Ramos (cell line): ENCODE data around the gene C11orf54.
"Not testable (repeated sequence)": the region's sequence is repeated elsewhere in the genome, so short reads cannot be mapped to it uniquely, and the experiment has no call there.

ENCODE experiments used
- in situ Hi-C: fragments of 300-500 bp; cut with MboI; formaldehyde crosslinking; loops from one replicate; pipeline ENCODE4 v1.14.3; 2022; ENCODE audit warnings: low sequenced_read_pairs; ENCODE audit not compliant: unreplicated experiment

The C11orf54 gene

GRCh38 chr11:93761910-93762309 is 20.4 kb downstream of the C11orf54 start:
- in situ Hi-C loops = no loop called here

- in situ Hi-C loops = no loop called here
Observed at GRCh38 chr11:93765551-93765950, 24.1 kb downstream of the C11orf54 start.

GRCh38 chr11:93766504-93766903 is 25.0 kb downstream of the C11orf54 start:
- in situ Hi-C loops = no loop called here

- in situ Hi-C loops = no loop called here
Observed at GRCh38 chr11:93767018-93767417, 25.5 kb downstream of the C11orf54 start.

- in situ Hi-C loops = no loop called here
Observed at GRCh38 chr11:93770160-93770559, 28.7 kb downstream of the C11orf54 start.

DNA sequence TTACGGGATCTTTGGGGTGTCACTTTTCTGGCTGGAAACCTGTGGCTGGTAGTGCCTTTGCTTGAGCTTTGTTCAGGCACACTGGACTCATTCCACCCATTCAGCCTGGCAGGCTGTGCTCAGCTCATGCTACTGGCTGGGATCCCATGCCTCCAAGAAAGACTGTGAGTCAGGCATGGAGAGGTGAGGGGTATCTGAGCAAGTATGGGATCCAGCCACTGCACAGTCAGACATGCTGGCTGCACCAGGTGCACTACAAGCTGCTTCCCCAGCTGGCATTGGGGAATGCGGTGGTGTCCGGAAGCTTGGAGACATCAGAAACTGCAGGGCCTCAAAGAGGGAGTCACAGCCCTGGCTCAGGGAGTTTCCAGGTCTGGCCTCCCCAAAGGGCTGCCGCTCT is 30.7 kb downstream of the C11orf54 start:
- in situ Hi-C loops = no loop called here

GRCh38 chr11:93773045-93773477 is 31.6 kb downstream of the C11orf54 start:
- in situ Hi-C loops = no loop called here

DNA sequence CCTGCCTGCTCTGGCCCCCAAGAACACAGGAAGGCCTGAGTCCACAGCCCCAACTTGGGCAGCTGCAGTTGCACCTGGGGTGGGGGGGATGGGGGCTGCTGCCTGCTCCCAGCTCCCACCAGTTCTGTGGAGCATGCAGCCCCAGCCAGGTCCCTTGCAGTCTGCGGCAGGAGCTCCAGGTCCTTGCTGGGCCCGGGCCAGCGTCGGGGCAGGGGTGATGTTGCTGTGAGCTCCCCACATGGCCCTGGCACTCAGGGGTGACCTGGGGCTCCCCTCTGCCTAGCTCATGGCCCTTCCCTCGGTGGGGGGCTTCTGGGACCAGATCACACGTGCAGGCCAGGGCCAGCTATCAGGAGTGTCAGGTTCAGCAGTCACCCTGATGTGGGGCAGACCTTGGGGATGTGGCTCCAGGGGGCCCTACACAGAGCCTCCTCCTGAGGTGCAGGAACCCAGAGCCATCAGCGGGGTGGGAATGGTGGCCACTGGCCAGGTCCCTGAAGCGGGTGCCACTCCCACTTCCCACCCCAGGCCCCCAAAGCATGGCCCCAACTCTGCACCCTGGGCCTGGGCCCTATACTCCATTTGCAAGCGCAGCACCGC is 32.2 kb downstream of the C11orf54 start:
- in situ Hi-C loops = no loop called here

- in situ Hi-C loops = not testable (repeated sequence)
Observed at GRCh38 chr11:93774560-93774959, 33.1 kb downstream of the C11orf54 start.

DNA sequence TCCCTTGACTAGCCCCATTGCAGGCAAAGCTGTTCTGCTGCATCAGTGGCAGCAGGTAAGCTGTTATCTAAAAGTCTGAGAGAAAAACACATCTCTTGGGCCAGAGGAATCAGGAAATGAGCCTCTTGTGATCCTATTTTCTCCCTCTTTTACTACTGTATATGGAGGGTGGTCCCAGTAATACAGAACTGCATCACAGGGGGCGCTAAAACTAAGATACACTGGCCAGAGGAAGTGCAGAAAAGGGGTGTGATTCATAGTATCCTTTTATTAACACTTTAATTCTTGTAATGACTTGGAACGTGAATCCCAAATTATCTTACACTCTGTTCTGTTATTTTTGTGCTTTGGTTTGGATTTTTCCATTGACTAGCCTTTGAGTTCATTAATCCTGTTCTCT is 33.8 kb downstream of the C11orf54 start:
- in situ Hi-C loops = no loop called here

GRCh38 chr11:93783362-93783761 is 41.9 kb downstream of the C11orf54 start:
- in situ Hi-C loops = no loop called here

GRCh38 chr11:93783765-93784144 is 42.3 kb downstream of the C11orf54 start:
- in situ Hi-C loops = no loop called here

DNA sequence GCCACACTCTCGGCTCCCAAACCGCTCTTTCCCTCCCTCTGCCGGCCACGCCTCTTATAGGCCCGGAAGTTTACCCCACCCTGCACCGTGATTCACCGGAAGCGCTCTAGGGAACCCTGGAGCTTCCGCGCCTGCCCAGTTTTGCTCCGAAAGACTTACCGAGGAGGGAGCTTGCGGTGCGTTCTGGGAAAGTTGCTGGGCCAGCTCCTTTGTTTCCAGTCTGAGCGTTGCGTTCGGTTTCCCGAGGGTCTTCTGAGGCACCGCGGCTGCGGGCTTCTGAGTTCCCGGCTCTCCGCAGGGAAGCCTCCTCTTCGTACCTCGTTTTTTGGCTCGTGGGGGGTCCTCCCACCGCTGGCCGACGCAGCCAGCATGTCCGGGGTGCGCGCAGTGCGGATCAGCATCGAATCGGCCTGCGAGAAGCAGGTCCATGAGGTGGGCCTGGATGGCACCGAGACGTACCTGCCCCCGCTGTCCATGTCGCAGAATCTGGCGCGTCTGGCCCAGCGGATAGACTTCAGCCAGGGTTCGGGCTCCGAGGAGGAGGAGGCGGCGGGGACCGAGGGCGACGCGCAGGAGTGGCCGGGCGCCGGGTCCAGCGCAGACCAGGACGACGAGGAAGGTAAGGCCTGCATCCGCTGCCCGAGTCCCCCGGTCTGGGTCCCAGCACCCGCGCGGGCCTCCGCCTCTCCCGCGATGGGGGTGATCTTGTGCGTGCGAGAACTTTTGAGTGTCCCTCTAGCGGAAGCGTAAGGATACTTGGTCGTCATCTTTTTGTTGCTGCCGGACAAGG is 42.9 kb downstream of the C11orf54 start, which contains the start of gene MED17:
Gene MED17, plus strand, starts transcription at position 138 of the 790 bp plus-strand sequence. Its CDS starts 232 bp downstream, at position 370.
- in situ Hi-C loops = no loop called here

GRCh38 chr11:93784935-93785360 is 43.5 kb downstream of the C11orf54 start:
- in situ Hi-C loops = no loop called here

GRCh38 chr11:93791493-93791892 is 50.0 kb downstream of the C11orf54 start:
- in situ Hi-C loops = no loop called here

DNA sequence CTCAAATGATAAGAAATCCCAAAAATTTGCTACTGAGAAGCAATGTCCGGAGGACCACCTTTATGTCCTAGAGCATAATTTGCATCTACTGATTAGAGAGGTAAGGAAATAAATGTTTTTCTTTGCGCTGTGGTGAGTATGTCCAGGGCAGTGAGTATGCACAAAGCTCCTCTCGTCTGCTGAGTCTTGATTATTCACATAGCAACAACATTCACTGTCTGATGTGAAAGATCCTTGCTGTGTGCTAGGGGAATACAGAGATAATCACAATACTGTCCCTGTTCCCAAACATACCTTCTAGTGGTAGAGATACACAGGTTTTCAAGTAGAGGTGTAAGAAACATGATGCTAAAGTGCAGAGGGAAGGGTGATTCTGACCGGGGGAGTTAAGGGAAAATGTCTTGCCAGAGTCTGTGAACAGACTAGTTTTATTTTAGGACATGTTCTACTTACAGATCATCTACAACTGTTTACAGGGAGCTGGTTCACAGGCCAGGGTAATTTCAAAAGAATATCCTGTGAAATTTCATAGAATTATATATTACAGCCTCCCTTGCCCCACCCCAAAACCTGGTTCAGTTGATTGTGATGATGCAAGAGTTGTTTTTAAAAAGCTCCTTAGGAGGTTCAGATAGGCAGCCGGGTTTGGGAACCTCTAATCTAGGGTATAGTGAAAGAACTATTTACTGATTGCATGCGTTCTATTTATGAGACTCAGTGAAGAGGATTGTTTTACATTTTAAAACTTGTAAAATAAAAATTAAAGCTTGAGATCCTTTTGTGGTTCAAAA is 55.2 kb downstream of the C11orf54 start:
- in situ Hi-C loops = no loop called here

DNA sequence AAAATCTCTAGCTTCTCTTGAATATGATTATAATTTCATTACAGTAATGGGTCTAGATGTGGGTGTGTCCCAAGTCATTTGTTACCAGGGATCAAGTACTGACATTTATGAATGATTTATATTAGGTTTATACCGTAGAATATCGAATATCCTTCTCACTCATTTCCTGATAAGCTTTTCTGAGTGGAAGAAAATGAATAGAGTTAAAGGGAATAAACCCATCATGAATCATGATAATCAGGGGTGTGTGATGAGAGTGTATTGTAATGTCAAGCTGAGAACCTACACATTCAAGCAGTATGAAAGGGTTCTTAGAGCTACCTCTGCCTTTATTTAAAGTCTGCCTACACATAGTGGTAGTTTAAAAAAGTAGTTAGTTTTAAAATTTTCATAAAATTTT is 59.9 kb downstream of the C11orf54 start:
- in situ Hi-C loops = no loop called here

- in situ Hi-C loops = no loop called here
Observed at GRCh38 chr11:93804879-93805278, 63.4 kb downstream of the C11orf54 start.

- in situ Hi-C loops = no loop called here
Observed at GRCh38 chr11:93807980-93808379, 66.5 kb downstream of the C11orf54 start.

GRCh38 chr11:93813974-93814373 is 72.5 kb downstream of the C11orf54 start:
- in situ Hi-C loops = no loop called here
